Choroid plexus epithelial cell (primary cell): ENCODE data around the gene SDCCAG8.

ENCODE experiments used
- DNase-seq: peaks from one replicate; pipeline ENCODE4 v3.0.0-alpha.2; 2010; ENCODE audit warnings: low read depth
- H3K4me3 ChIP-seq: 2 replicates; pipeline ENCODE4 v1.5.1; 2011; ENCODE audit warnings: low read depth, mild to moderate bottlenecking, control low read depth, low read length, moderate library complexity
- TF ChIP-seq, protein P1 (sequence below): conservative IDR thresholded peaks from 2 replicates; pipeline ENCODE4 v1.5.1; 2011; ENCODE audit warnings: low read depth, mild to moderate bottlenecking, control low read depth, inconsistent platforms, low read length, moderate library complexity

The SDCCAG8 gene

DNA sequence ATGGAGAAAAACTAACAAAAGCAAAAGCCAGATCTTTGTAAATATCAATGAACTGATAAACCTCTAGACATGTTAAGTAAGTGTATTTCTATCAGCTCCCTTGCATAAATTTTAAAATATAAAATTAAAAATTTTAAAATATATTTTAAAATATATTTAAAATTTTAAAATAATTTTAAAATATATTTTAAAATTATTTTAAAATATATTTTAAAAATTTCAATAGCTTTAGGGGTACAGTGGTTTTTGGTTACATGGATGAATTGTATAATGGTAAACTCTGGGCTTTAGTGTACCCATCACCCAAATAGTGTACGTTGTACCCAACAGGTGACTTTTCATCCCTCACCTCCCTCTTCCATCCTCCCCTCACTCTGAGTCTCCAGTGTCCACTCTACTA is 279.2 kb downstream of the SDCCAG8 start:
- no peak for DNase-seq
- TF ChIP-seq, protein P1, sequence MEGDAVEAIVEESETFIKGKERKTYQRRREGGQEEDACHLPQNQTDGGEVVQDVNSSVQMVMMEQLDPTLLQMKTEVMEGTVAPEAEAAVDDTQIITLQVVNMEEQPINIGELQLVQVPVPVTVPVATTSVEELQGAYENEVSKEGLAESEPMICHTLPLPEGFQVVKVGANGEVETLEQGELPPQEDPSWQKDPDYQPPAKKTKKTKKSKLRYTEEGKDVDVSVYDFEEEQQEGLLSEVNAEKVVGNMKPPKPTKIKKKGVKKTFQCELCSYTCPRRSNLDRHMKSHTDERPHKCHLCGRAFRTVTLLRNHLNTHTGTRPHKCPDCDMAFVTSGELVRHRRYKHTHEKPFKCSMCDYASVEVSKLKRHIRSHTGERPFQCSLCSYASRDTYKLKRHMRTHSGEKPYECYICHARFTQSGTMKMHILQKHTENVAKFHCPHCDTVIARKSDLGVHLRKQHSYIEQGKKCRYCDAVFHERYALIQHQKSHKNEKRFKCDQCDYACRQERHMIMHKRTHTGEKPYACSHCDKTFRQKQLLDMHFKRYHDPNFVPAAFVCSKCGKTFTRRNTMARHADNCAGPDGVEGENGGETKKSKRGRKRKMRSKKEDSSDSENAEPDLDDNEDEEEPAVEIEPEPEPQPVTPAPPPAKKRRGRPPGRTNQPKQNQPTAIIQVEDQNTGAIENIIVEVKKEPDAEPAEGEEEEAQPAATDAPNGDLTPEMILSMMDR: no peak
- no peak overlapping the region for H3K4me3 ChIP-seq

DNA sequence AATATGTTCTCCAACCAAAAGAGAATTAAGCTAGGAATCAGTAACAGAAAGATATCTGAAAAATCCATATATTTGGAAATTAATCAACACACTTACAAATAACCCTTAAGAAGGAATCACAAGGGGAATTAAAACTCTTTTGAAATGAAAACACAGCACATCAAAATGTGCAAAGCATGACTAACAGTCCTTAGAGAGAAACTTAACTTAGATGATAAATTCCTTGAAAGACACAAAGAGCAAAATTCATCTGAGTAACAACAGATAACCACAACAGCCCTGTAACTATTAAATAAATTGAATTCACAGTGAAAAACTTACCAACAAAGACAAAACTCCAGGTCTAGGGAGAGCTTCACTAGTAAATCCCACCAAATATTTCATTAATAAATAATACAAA is 283.8 kb downstream of the SDCCAG8 start:
- DNase-seq: no peak
- TF ChIP-seq, protein P1: no peak
- H3K4me3 ChIP-seq: no peak overlapping the region

DNA sequence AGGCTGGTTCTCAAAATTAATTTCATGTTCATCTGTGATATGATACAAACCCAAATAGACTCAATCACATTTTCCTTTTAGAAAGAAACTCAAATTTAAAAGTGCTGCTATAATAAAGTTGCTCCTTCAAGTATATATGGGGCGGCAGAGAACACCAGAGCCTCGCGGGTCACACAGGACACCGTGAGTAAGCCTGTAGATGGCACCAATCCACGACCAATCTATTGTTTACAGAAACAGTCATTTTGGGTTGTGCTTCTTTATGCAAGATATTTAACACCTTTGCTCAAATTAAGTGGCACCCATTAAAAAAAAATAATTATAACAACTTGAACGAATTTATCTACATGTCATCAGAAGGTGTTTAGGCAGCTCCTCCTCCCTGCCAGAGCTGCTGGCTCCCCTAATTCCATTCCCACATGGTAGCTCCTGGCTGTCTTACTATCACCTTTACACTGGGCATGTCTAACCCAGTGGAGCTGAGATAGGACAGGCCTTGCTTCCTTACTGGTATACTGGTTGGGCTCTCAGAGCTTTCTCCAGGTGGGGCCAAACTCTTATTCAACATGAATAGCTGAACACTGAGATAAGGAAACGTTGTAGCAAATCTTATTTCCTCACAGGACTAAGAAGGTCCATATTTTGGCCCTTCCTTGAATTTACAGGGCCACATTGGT is 287.0 kb downstream of the SDCCAG8 start:
- TF ChIP-seq, protein P1: no peak
- H3K4me3 ChIP-seq: no peak overlapping the region
- no peak for DNase-seq

DNA sequence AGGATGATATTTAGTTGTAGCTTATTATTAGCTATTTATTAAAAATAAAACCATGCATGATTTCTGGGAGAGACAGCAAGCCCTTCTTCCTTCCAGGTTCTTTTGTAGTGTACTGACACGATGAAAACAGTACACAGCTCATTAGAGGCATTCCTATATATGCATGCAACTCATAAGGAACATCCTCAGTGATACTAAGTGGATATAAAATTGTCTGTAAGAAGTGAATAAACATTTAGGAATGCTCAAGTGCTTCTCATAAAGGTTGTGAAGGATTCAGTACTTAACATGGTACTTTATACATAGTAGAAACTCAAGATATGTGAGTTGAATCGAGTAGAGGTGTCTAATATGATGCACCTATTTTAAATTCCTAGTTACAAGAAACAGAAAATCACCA is 287.7 kb downstream of the SDCCAG8 start:
- TF ChIP-seq, protein P1: no peak

DNA sequence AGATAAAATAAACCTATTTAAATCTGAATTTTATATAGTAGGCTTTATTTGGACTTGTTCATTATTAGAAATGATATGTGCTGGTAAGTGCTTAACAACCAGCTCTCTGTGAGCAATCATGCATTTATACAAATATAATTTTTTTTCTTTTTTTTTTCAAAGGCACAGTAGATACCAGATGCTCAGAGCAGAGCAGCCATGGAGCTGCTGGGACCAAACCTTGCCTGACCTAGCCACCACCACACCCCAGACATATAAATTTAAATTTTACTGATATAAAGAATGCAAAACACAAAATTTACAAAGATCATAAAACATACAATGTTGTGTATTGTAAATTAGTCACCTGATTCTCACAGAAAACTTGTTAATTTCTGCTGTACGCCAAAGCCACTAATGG is 290.6 kb downstream of the SDCCAG8 start:
- TF ChIP-seq, protein P1: no peak
- DNase-seq: no peak

More for the DNA sequence above, 287.7 kb downstream of the SDCCAG8 start:
- no peak for DNase-seq
- H3K4me3 ChIP-seq: no peak overlapping the region

DNA sequence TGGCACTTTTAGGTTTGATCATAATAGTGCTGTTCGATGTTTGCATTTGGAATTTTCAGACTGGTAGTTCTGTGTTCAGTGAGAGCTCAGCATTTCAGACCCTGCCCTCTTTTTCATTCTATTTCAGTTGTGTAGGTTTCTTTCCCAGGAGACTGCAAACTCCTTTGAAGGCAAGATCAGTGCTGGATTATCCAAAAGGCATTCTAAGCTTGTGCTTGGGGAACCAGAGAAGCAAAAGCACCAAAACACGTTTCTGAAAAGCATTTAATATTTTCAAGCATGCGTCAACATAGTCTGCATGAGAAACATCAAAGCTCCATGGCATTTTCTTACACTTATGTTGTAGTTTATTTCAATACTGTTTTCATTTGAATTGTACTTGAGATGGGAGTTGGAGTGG is 292.1 kb downstream of the SDCCAG8 start:
- no peak overlapping the region for H3K4me3 ChIP-seq
- TF ChIP-seq, protein P1: no peak
- no peak for DNase-seq

More for the DNA sequence above, 290.6 kb downstream of the SDCCAG8 start:
- no peak overlapping the region for H3K4me3 ChIP-seq

DNA sequence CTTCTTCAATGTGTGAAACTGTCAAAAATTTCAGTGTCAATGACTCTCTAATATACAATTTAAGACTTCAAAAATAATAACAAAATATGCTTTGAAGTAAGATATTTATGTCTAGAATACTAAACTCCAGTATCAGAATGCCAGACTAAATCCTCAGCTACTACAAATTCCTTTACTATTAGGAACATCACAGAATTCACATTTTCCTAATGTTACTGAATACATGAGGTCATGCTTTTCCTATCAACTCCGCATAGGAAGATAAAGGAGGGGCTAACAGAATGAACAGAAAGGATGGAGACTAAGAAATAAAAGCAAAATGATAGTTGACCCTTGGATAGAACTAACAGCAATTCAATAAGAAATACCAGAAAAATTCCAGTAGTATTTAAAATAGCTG is 292.7 kb downstream of the SDCCAG8 start:
- no peak for DNase-seq
- TF ChIP-seq, protein P1: no peak
- no peak overlapping the region for H3K4me3 ChIP-seq
